ENCODE data around the gene ANKMY2. TPM values are rescaled to one million over a fixed set of nuclear protein-coding genes. Genes with fewer than 3 reads are reported as not detected.

Gene ANKMY2
- total RNA-seq, 2 donors from 2014 or later = 17.8 to 31.4 TPM

GRCh38 chr7:16550671-16551070 lies 94.9 kb downstream of the ANKMY2 start:
- Histone ChIP-seq H3K36me3 (no peaks in the 10 kb centered on the region), H3K9me3 (no peaks in the 10 kb centered on the region), H3K4me1 (no peaks in the 10 kb centered on the region), H3K27me3 (no peaks in the 10 kb centered on the region), H3K27ac (no peak overlapping the region), H3K4me3 (no peak overlapping the region), H3K9ac (ENCODE audit: low read depth in 2 of 2, low read length in 2 of 2) (no peak overlapping the region)
- intact Hi-C loops (cut with DNase I) = no loop called here
- DNase-seq = no peak
- no peak for TF ChIP-seq CTCF (IDR thresholded peaks at IDR 0.05)

Other genes with a start within 250 kb of the ANKMY2 start
- 1 to 10 TPM; 1.9 to 2.4 TPM for gene CRPPA, start 224.2 kb downstream of the ANKMY2 start, total RNA-seq
- 1 to 10 TPM; 4.7 to 7.2 TPM for gene SOSTDC1, start 180.0 kb downstream of the ANKMY2 start, total RNA-seq
- not detected for gene LRRC72, start 118.9 kb downstream of the ANKMY2 start, total RNA-seq
- 10 to 100 TPM; 56.1 to 73.8 TPM for gene BZW2, start 427 bp upstream of the ANKMY2 start, total RNA-seq
- gene TSPAN13, start 108.0 kb upstream of the ANKMY2 start, total RNA-seq = 100 to 1,000 TPM; 151 to 156 TPM
- gene AGR2, start 159.2 kb upstream of the ANKMY2 start, total RNA-seq = 1,000 to 10,000 TPM; 1,572 to 2,751 TPM
- gene AGR3, start 236.2 kb upstream of the ANKMY2 start, total RNA-seq = 100 to 1,000 TPM; 144 to 197 TPM